ENCODE data around the gene NDST1.
"Not testable (repeated sequence)": the region's sequence is repeated elsewhere in the genome, so short reads cannot be mapped to it uniquely, and the experiment has no call there.

Gene NDST1

GRCh38 chr5:150517272-150518152, 9.6 kb downstream of the NDST1 start:
- Histone ChIP-seq H2AFZ (ENCODE audit: low read length, unreplicated experiment) (no peak overlapping the region), H3K27me3 (ENCODE audit: insufficient read depth, low read length) (no peaks in the 10 kb centered on the region), H3K4me1 (ENCODE audit: control insufficient read depth, insufficient read depth, low read length, unreplicated experiment) (peaks cover 48% of the 10 kb centered on the region), H3K27ac (ENCODE audit: low read depth, low read length) (peak overlapping the region; percentile 68), H3K36me3 (ENCODE audit: insufficient read depth, low read length) (peaks cover 8% of the 10 kb centered on the region; the same call in 1 of the 2 replicates), H3K79me2 (ENCODE audit: control insufficient read depth, insufficient read depth, low read length, unreplicated experiment) (peaks cover 74% of the 10 kb centered on the region), H3K4me3 (ENCODE audit: low read depth, low read length) (no peak overlapping the region)

GRCh38 chr5:150518712-150519559, 11.0 kb downstream of the NDST1 start:
- H3K4me3 ChIP-seq (ENCODE audit: low read depth, low read length); H2AFZ ChIP-seq (ENCODE audit: low read length, unreplicated experiment); H3K27me3 ChIP-seq (ENCODE audit: insufficient read depth, low read length); H3K36me3 ChIP-seq (ENCODE audit: insufficient read depth, low read length): not testable (repeated sequence)
- peaks cover 53% of the 10 kb centered on the region for H3K4me1 ChIP-seq (ENCODE audit: control insufficient read depth, insufficient read depth, low read length, unreplicated experiment)
- H3K79me2 ChIP-seq (ENCODE audit: control insufficient read depth, insufficient read depth, low read length, unreplicated experiment), result peaks cover 75% of the 10 kb centered on the region
- H3K27ac ChIP-seq (ENCODE audit: low read depth, low read length), result peak overlapping the region; percentile 68; the same call in 1 of the 2 replicates

GRCh38 chr5:150519560-150519945, 11.6 kb downstream of the NDST1 start:
- H3K4me1 ChIP-seq (ENCODE audit: control insufficient read depth, insufficient read depth, low read length, unreplicated experiment), result peaks cover 47% of the 10 kb centered on the region
- no peak overlapping the region for H2AFZ ChIP-seq (ENCODE audit: low read length, unreplicated experiment)
- peaks cover 8% of the 10 kb centered on the region; the same call in 1 of the 2 replicates for H3K36me3 ChIP-seq (ENCODE audit: insufficient read depth, low read length)
- peaks cover 78% of the 10 kb centered on the region for H3K79me2 ChIP-seq (ENCODE audit: control insufficient read depth, insufficient read depth, low read length, unreplicated experiment)
- no peak overlapping the region for H3K27ac ChIP-seq (ENCODE audit: low read depth, low read length)
- H3K4me3 ChIP-seq (ENCODE audit: low read depth, low read length), result no peak overlapping the region
- H3K27me3 ChIP-seq (ENCODE audit: insufficient read depth, low read length), result no peaks in the 10 kb centered on the region

- H3K4me1 ChIP-seq (ENCODE audit: control insufficient read depth, insufficient read depth, low read length, unreplicated experiment), result peaks cover 42% of the 10 kb centered on the region
- H2AFZ ChIP-seq (ENCODE audit: low read length, unreplicated experiment), result no peak overlapping the region
- H3K27me3 ChIP-seq (ENCODE audit: insufficient read depth, low read length), result no peaks in the 10 kb centered on the region
- no peak overlapping the region for H3K4me3 ChIP-seq (ENCODE audit: low read depth, low read length)
- no peak overlapping the region for H3K27ac ChIP-seq (ENCODE audit: low read depth, low read length)
- H3K36me3 ChIP-seq (ENCODE audit: insufficient read depth, low read length), result peaks cover 8% of the 10 kb centered on the region; the same call in 1 of the 2 replicates
- peaks cover 83% of the 10 kb centered on the region for H3K79me2 ChIP-seq (ENCODE audit: control insufficient read depth, insufficient read depth, low read length, unreplicated experiment)
Measured at GRCh38 chr5:150519978-150520377, 12.0 kb downstream of the NDST1 start.

GRCh38 chr5:150520747-150521521, 13.0 kb downstream of the NDST1 start:
- no peak overlapping the region for H3K27ac ChIP-seq (ENCODE audit: low read depth, low read length)

GRCh38 chr5:150521522-150521817, 13.5 kb downstream of the NDST1 start:
- Histone ChIP-seq H3K27ac (ENCODE audit: low read depth, low read length) (no peak overlapping the region), H3K27me3 (ENCODE audit: insufficient read depth, low read length) (no peaks in the 10 kb centered on the region), H3K4me1 (ENCODE audit: control insufficient read depth, insufficient read depth, low read length, unreplicated experiment) (peaks cover 27% of the 10 kb centered on the region), H2AFZ (ENCODE audit: low read length, unreplicated experiment) (no peak overlapping the region), H3K79me2 (ENCODE audit: control insufficient read depth, insufficient read depth, low read length, unreplicated experiment) (peaks cover 92% of the 10 kb centered on the region), H3K4me3 (ENCODE audit: low read depth, low read length) (no peak overlapping the region), H3K36me3 (ENCODE audit: insufficient read depth, low read length) (peaks cover 8% of the 10 kb centered on the region; the same call in 1 of the 2 replicates)

More at GRCh38 chr5:150520747-150521521, 13.0 kb downstream of the NDST1 start:
- Histone ChIP-seq H2AFZ (ENCODE audit: low read length, unreplicated experiment) (no peak overlapping the region), H3K4me1 (ENCODE audit: control insufficient read depth, insufficient read depth, low read length, unreplicated experiment) (peaks cover 33% of the 10 kb centered on the region), H3K27me3 (ENCODE audit: insufficient read depth, low read length) (no peaks in the 10 kb centered on the region), H3K4me3 (ENCODE audit: low read depth, low read length) (no peak overlapping the region), H3K36me3 (ENCODE audit: insufficient read depth, low read length) (peaks cover 8% of the 10 kb centered on the region; the same call in 1 of the 2 replicates), H3K79me2 (ENCODE audit: control insufficient read depth, insufficient read depth, low read length, unreplicated experiment) (peaks cover 92% of the 10 kb centered on the region)

GRCh38 chr5:150521939-150522503, 14.1 kb downstream of the NDST1 start:
- Histone ChIP-seq H3K4me1 (ENCODE audit: control insufficient read depth, insufficient read depth, low read length, unreplicated experiment) (peaks cover 22% of the 10 kb centered on the region), H3K4me3 (ENCODE audit: low read depth, low read length) (no peak overlapping the region), H3K36me3 (ENCODE audit: insufficient read depth, low read length) (peaks cover 8% of the 10 kb centered on the region; the same call in 1 of the 2 replicates), H3K79me2 (ENCODE audit: control insufficient read depth, insufficient read depth, low read length, unreplicated experiment) (peaks cover 91% of the 10 kb centered on the region), H2AFZ (ENCODE audit: low read length, unreplicated experiment) (no peak overlapping the region), H3K27me3 (ENCODE audit: insufficient read depth, low read length) (no peaks in the 10 kb centered on the region), H3K27ac (ENCODE audit: low read depth, low read length) (no peak overlapping the region)

- no peak overlapping the region for H2AFZ ChIP-seq (ENCODE audit: low read length, unreplicated experiment)
- H3K27me3 ChIP-seq (ENCODE audit: insufficient read depth, low read length), result no peaks in the 10 kb centered on the region
- peaks cover 94% of the 10 kb centered on the region for H3K79me2 ChIP-seq (ENCODE audit: control insufficient read depth, insufficient read depth, low read length, unreplicated experiment)
- H3K4me1 ChIP-seq (ENCODE audit: control insufficient read depth, insufficient read depth, low read length, unreplicated experiment), result peaks cover 17% of the 10 kb centered on the region
- H3K36me3 ChIP-seq (ENCODE audit: insufficient read depth, low read length), result peaks cover 8% of the 10 kb centered on the region; the same call in 1 of the 2 replicates
- H3K27ac ChIP-seq (ENCODE audit: low read depth, low read length), result no peak overlapping the region
- no peak overlapping the region for H3K4me3 ChIP-seq (ENCODE audit: low read depth, low read length)
Measured at GRCh38 chr5:150522504-150523414, 14.8 kb downstream of the NDST1 start.

GRCh38 chr5:150523472-150524350, 15.8 kb downstream of the NDST1 start:
- peaks cover 8% of the 10 kb centered on the region; the same call in 1 of the 2 replicates for H3K36me3 ChIP-seq (ENCODE audit: insufficient read depth, low read length)
- peaks cover 86% of the 10 kb centered on the region for H3K79me2 ChIP-seq (ENCODE audit: control insufficient read depth, insufficient read depth, low read length, unreplicated experiment)
- no peak overlapping the region for H3K4me3 ChIP-seq (ENCODE audit: low read depth, low read length)
- H2AFZ ChIP-seq (ENCODE audit: low read length, unreplicated experiment), result no peak overlapping the region
- no peak overlapping the region for H3K27ac ChIP-seq (ENCODE audit: low read depth, low read length)
- H3K27me3 ChIP-seq (ENCODE audit: insufficient read depth, low read length), result no peaks in the 10 kb centered on the region
- peaks cover 10% of the 10 kb centered on the region for H3K4me1 ChIP-seq (ENCODE audit: control insufficient read depth, insufficient read depth, low read length, unreplicated experiment)

All from ACC112 (cell line).